SK-N-SH (cell line): ENCODE measurements around the gene TCHP. TPM values are rescaled to one million over a fixed set of nuclear protein-coding genes. Genes with fewer than 3 reads are reported as not detected.

Experiments
- CTCF ChIA-PET: fragments of 300-600, 350-600 bp; formaldehyde crosslinking; extraction: SDS; loops from one replicate; lab custom pipeline; 2021; lab: Yijun Ruan, JAX
- POLR2A ChIA-PET: fragments of 350-600 bp; sonication (Branson Sonifier 250); formaldehyde crosslinking; extraction: SDS; loops from one replicate; lab custom pipeline; 2020; ENCODE audit warnings: antibody characterized with exemption, inconsistent platforms; lab: Yijun Ruan, JAX
- DNase-seq: peaks from one replicate; pipeline ENCODE4 v3.0.0; 2012
- H2AFZ ChIP-seq: fragments of 200-600 bp; sonication (generic); 2 replicates; pipeline ENCODE4 v1.8.1; 2016; ENCODE audit warnings: antibody characterized with exemption, mild to moderate bottlenecking, low read depth
- H3F3A ChIP-seq: fragments of 200-600 bp; sonication (generic); replicated peaks from 2 replicates; pipeline ENCODE3; 2016; ENCODE audit warnings: antibody characterized with exemption, mild to moderate bottlenecking; ENCODE audit not compliant: insufficient read depth
- H3K27ac ChIP-seq, 2 experiments: fragments of 200-500 bp in 1 of 2; fragments of 200-600 bp in 1 of 2; sonication (Bioruptor generic) in 1 of 2; sonication (generic), shearing (Covaris generic) in 1 of 2; 2 replicates each; pipeline versions ENCODE4 v1.5.1 to v1.6.1; 2014 to 2016; ENCODE audit warnings: low read depth in 2 of 2, inconsistent platforms in 1 of 2, low read length in 1 of 2, mild to moderate bottlenecking in 1 of 2, mixed read lengths in 1 of 2
- H3K27me3 ChIP-seq: fragments of 200-600 bp; sonication (generic), shearing (Covaris generic); 2 replicates; pipeline ENCODE4 v1.6.1; 2016; ENCODE audit warnings: mixed run types; ENCODE audit not compliant: insufficient read depth
- H3K36me3 ChIP-seq, 2 experiments: fragments of 200-500 bp in 1 of 2; fragments of 200-600 bp in 1 of 2; sonication (Bioruptor generic) in 1 of 2; sonication (generic) in 1 of 2; replicated peaks in 1 of 2; 2 replicates each; pipeline versions ENCODE3 to v1.5.1; 2014 to 2016; ENCODE audit warnings: low read length in 1 of 2, mild to moderate bottlenecking in 1 of 2; ENCODE audit not compliant: insufficient read depth in 2 of 2, control insufficient read depth in 1 of 2
- H3K4me1 ChIP-seq, 2 experiments: fragments of 200-500 bp in 1 of 2; fragments of 200-600 bp in 1 of 2; sonication (Bioruptor generic) in 1 of 2; sonication (generic), shearing (Covaris generic) in 1 of 2; 2 replicates each; pipeline versions ENCODE4 v1.5.1 to v1.6.1; 2014 to 2016; ENCODE audit warnings: low read depth in 1 of 2, low read length in 1 of 2, mixed run types in 1 of 2; ENCODE audit not compliant: insufficient read depth in 2 of 2, control insufficient read depth in 1 of 2
- H3K4me2 ChIP-seq: fragments of 200-600 bp; sonication (generic), shearing (Covaris generic); 2 replicates; pipeline ENCODE4 v1.6.1; 2017; ENCODE audit warnings: mixed run types
- H3K4me3 ChIP-seq, 2 experiments: fragments of 200-500 bp in 1 of 2; fragments of 200-600 bp in 1 of 2; sonication (Bioruptor generic) in 1 of 2; sonication (generic), shearing (Covaris generic) in 1 of 2; 2 replicates each; pipeline versions ENCODE4 v1.5.1 to v1.8.1; 2014 to 2016; ENCODE audit warnings: low read depth in 2 of 2, inconsistent platforms in 1 of 2, low read length in 1 of 2, mild to moderate bottlenecking in 1 of 2, mixed read lengths in 1 of 2, moderate library complexity in 1 of 2
- H3K79me2 ChIP-seq: fragments of 200-600 bp; sonication (generic); 2 replicates; pipeline ENCODE4 v1.8.1; 2017; ENCODE audit warnings: mild to moderate bottlenecking; ENCODE audit not compliant: insufficient read depth
- H3K9ac ChIP-seq: fragments of 200-600 bp; sonication (generic); 2 replicates; pipeline ENCODE4 v1.6.1; 2017; ENCODE audit warnings: mixed run types
- H3K9me2 ChIP-seq: fragments of 200-600 bp; sonication (generic); 2 replicates; pipeline ENCODE4 v1.6.1; 2017; ENCODE audit warnings: mixed run types
- H3K9me3 ChIP-seq: fragments of 200-600 bp; sonication (generic); 2 replicates; pipeline ENCODE4 v1.6.1; 2017; ENCODE audit warnings: mixed run types, mild to moderate bottlenecking, moderate library complexity
- H4K20me1 ChIP-seq: fragments of 200-600 bp; sonication (generic); 2 replicates; pipeline ENCODE4 v1.6.1; 2017; ENCODE audit warnings: mild to moderate bottlenecking, mixed run types; ENCODE audit not compliant: insufficient read depth
- EP300 ChIP-seq, 2 experiments: IDR thresholded peaks; 2 replicates each; pipeline versions ENCODE4 v1.4.0 to v1.6.1; 2012; ENCODE audit warnings: borderline replicate concordance in 1 of 2, low read depth in 1 of 2, low read length in 1 of 2
- FOSL2 ChIP-seq: IDR thresholded peaks from 2 replicates; pipeline ENCODE4 v1.4.0; 2012; ENCODE audit warnings: low read depth, mild to moderate bottlenecking, moderate library complexity, borderline replicate concordance
- FOXJ3 ChIP-seq: sonication (generic); formaldehyde crosslinking; IDR thresholded peaks from 2 replicates; pipeline ENCODE4 v1.5.1; 2020; ENCODE audit warnings: mild to moderate bottlenecking, missing genetic modification reagents
- FOXM1 ChIP-seq: IDR thresholded peaks from 2 replicates; pipeline ENCODE4 v1.4.0; 2012; ENCODE audit warnings: low read depth, mild to moderate bottlenecking
- GABPA ChIP-seq: IDR thresholded peaks from 2 replicates; pipeline ENCODE4 v1.4.0; 2012; ENCODE audit warnings: low read depth, mild to moderate bottlenecking
- GATA2 ChIP-seq: sonication (generic); formaldehyde crosslinking; IDR thresholded peaks from 2 replicates; pipeline ENCODE4 v1.5.0; 2020; ENCODE audit warnings: mild to moderate bottlenecking, missing genetic modification reagents
- IRF3 ChIP-seq: fragments of 150-350 bp; IDR thresholded peaks from 2 replicates; pipeline ENCODE4 v1.6.1; 2016; ENCODE audit warnings: mild to moderate bottlenecking, low read depth, low read length
- JUND ChIP-seq: IDR thresholded peaks from 2 replicates; pipeline ENCODE4 v1.4.0; 2012
- NFIC ChIP-seq: IDR thresholded peaks from 2 replicates; pipeline ENCODE4 v1.4.0; 2012; ENCODE audit warnings: borderline replicate concordance
- NRF1 ChIP-seq: IDR thresholded peaks from 2 replicates; pipeline ENCODE4 v1.6.1; 2012; ENCODE audit warnings: low read depth, mild to moderate bottlenecking, low read length
- RCOR1 ChIP-seq: fragments of 150-350 bp; IDR thresholded peaks from 2 replicates; pipeline ENCODE4 v1.6.1; 2017; ENCODE audit warnings: antibody characterized with exemption, low read length
- RXRA ChIP-seq: IDR thresholded peaks from 2 replicates; pipeline ENCODE4 v1.4.0; 2012; ENCODE audit warnings: low read depth, mild to moderate bottlenecking, borderline replicate concordance
- SIN3A ChIP-seq: IDR thresholded peaks from 2 replicates; pipeline ENCODE4 v1.6.1; 2012; ENCODE audit warnings: low read depth, mild to moderate bottlenecking, low read length, moderate library complexity, borderline replicate concordance
- SMC3 ChIP-seq: IDR thresholded peaks from 2 replicates; pipeline ENCODE4 v1.6.1; 2012; ENCODE audit warnings: low read depth, low read length, improper control_type of control experiment
- TCF12 ChIP-seq: IDR thresholded peaks from 2 replicates; pipeline ENCODE4 v1.4.0; 2012
- TEAD4 ChIP-seq: IDR thresholded peaks from 2 replicates; pipeline ENCODE4 v1.4.0; 2012; ENCODE audit warnings: mild to moderate bottlenecking, borderline replicate concordance; ENCODE audit not compliant: insufficient read depth
- WGBS: methylation state at CpG from one replicate; pipeline ENCODE4 v1.1.6; 2017; ENCODE audit warnings: low lambda C conversion rate; 5-methylcytosine and 5-hydroxymethylcytosine counted together
- polyA plus RNA-seq, 3 experiments: library from polyadenylated mRNA; depleted of rRNA; stranded (reverse); fragments of >200 nt; gene quantifications; 2 replicates each; pipeline ENCODE4 v1.2.3, GENCODE V29; 2012

TCHP gene
- polyA plus RNA-seq, 1 of the 3 experiments (the other 2 are of a cell fraction), result 37.3 TPM

- no peak overlapping the region for H3K4me3 ChIP-seq
- DNase-seq, result no peak
- H3K27me3 ChIP-seq, result no peaks in the 10 kb centered on the region
- TF ChIP-seq NFIC (no peak), FOSL2 (no peak), SIN3A (no peak), SMC3 (no peak), GATA2 (no peak)
- H3K9me2 ChIP-seq, result no peaks in the 10 kb centered on the region
- ChIA-PET CTCF (interaction anchor here (0.6 to 13.1 kb wide), 4 partner anchors 10 to 586 kb away, joined by 3 to 91 read pairs (median 3); partner anchors contain the start of gene ARPC3), POLR2A (no interaction called here)
- H3K4me2 ChIP-seq, result no peak overlapping the region
- peaks cover 0 to 4% of the 10 kb centered on the region in 2 experiments for H3K36me3 ChIP-seq
- no peaks in the 10 kb centered on the region for H3F3A ChIP-seq
- H3K79me2 ChIP-seq, result peaks cover 29% of the 10 kb centered on the region
- no peaks in the 10 kb centered on the region for H4K20me1 ChIP-seq
- no peaks in the 10 kb centered on the region for H3K9me3 ChIP-seq
- no peak overlapping the region for H2AFZ ChIP-seq
- WGBS, result 78% methylated on average over 7 of the region's 9 CpGs
- H3K27ac ChIP-seq, result no peak overlapping the region
- H3K9ac ChIP-seq, result no peak overlapping the region
- no peaks in the 10 kb centered on the region; a peak in 1 of 4 replicates for H3K4me1 ChIP-seq
Measured at GRCh38 chr12:109863847-109864712, 36.0 kb upstream of the TCHP start.

- 97% methylated on average over 3 of the region's 3 CpGs for WGBS
- Histone ChIP-seq H3K4me3 (no peak overlapping the region), H3K9me3 (no peaks in the 10 kb centered on the region), H3F3A (no peaks in the 10 kb centered on the region), H2AFZ (no peak overlapping the region), H3K36me3 (peaks cover 0 to 4% of the 10 kb centered on the region in 2 experiments), H3K9ac (no peak overlapping the region), H3K79me2 (peaks cover 31% of the 10 kb centered on the region), H4K20me1 (no peaks in the 10 kb centered on the region), H3K9me2 (no peaks in the 10 kb centered on the region), H3K4me1 (no peaks in the 10 kb centered on the region; a peak in 1 of 4 replicates), H3K4me2 (no peak overlapping the region), H3K27me3 (no peaks in the 10 kb centered on the region), H3K27ac (no peak overlapping the region)
- ChIA-PET CTCF (interaction anchor here (1.0 to 13.1 kb wide), 3 partner anchors 11 to 585 kb away, joined by 3 to 91 read pairs (median 3); partner anchors contain the start of gene ARPC3), POLR2A (no interaction called here)
- DNase-seq, result no peak
- TF ChIP-seq EP300 (IDR thresholded peaks at IDR 0.05; ENCODE audit: borderline replicate concordance in 1 of 2, low read depth in 1 of 2, low read length in 1 of 2), result no peak
- no peak for TF ChIP-seq GABPA
- no peak for TF ChIP-seq GATA2
- no peak for TF ChIP-seq NRF1
- TF ChIP-seq IRF3, result no peak
- no peak for TF ChIP-seq FOXJ3 (CRISPR knock-in tag)
- no peak for TF ChIP-seq TEAD4
- no peak for TF ChIP-seq RXRA
- TF ChIP-seq FOXM1, result no peak
- TF ChIP-seq TCF12, result no peak
- no peak for TF ChIP-seq JUND
- no peak for TF ChIP-seq RCOR1
Measured at GRCh38 chr12:109864916-109865315, 35.2 kb upstream of the TCHP start.
